KG1 (cell line): Measurements from ENCODE around the gene TM4SF4.

Experiments
- DNase-seq: peaks from one replicate; lab custom pipeline; 2025; lab: John Stamatoyannopoulos, UW

TM4SF4 gene

GRCh38 chr3:149512073-149512782, 37.7 kb downstream of the TM4SF4 start:
- peak; percentile 10 for DNase-seq

GRCh38 chr3:149514471-149514870, 40.0 kb downstream of the TM4SF4 start:
- no peak for DNase-seq

- DNase-seq = no peak
Observed at GRCh38 chr3:149515249-149515648, 40.8 kb downstream of the TM4SF4 start.

- no peak for DNase-seq
Observed at GRCh38 chr3:149516920-149517319, 42.4 kb downstream of the TM4SF4 start.

GRCh38 chr3:149519912-149520311, 45.4 kb downstream of the TM4SF4 start:
- DNase-seq = no peak

GRCh38 chr3:149523512-149524299, 49.2 kb downstream of the TM4SF4 start:
- no peak for DNase-seq

- DNase-seq = no peak
Observed at GRCh38 chr3:149527531-149528339, 53.2 kb downstream of the TM4SF4 start.

- DNase-seq = no peak
Observed at GRCh38 chr3:149528340-149528650, 53.8 kb downstream of the TM4SF4 start.

- DNase-seq = no peak
Observed at GRCh38 chr3:149529099-149529498, 54.6 kb downstream of the TM4SF4 start.

GRCh38 chr3:149532489-149533180, 58.1 kb downstream of the TM4SF4 start:
- DNase-seq = no peak

GRCh38 chr3:149534082-149534481, 59.6 kb downstream of the TM4SF4 start:
- DNase-seq = no peak

GRCh38 chr3:149534671-149535332, 60.3 kb downstream of the TM4SF4 start:
- DNase-seq = no peak

- DNase-seq = no peak
Observed at GRCh38 chr3:149535333-149535685, 60.8 kb downstream of the TM4SF4 start.

- no peak for DNase-seq
Observed at GRCh38 chr3:149536429-149536828, 61.9 kb downstream of the TM4SF4 start.

GRCh38 chr3:149538371-149538770, 63.9 kb downstream of the TM4SF4 start:
- no peak for DNase-seq

- DNase-seq = no peak
Observed at GRCh38 chr3:149541091-149541491, 66.6 kb downstream of the TM4SF4 start.

GRCh38 chr3:149542375-149543312, 68.1 kb downstream of the TM4SF4 start:
- no peak for DNase-seq

GRCh38 chr3:149545049-149545448, 70.6 kb downstream of the TM4SF4 start:
- DNase-seq = no peak

- no peak for DNase-seq
Observed at GRCh38 chr3:149547413-149547812, 72.9 kb downstream of the TM4SF4 start.

GRCh38 chr3:149547954-149548668, 73.6 kb downstream of the TM4SF4 start:
- DNase-seq = no peak
